SH-SY5Y (cell line): ENCODE data around the gene TENT4A.

Experiments used
- GATA2 ChIP-seq: IDR thresholded peaks from 2 replicates; pipeline ENCODE4 v1.6.1; 2011; ENCODE audit warnings: mild to moderate bottlenecking, low read depth, low read length
- GATA3 ChIP-seq: IDR thresholded peaks from 2 replicates; pipeline ENCODE4 v1.6.1; 2011; ENCODE audit warnings: low read depth, mild to moderate bottlenecking, low read length, moderate library complexity

- TF ChIP-seq GATA3 (no peak), GATA2 (no peak)
Observed at GRCh38 chr5:6718161-6718681, 5.0 kb downstream of the TENT4A start.
